Suprapubic skin (tissue), 2 donors: ENCODE measurements around the gene CAPN13.

ENCODE experiments used
- EP300 ChIP-seq: sonication (generic); formaldehyde crosslinking; IDR thresholded peaks from one replicate; pipeline ENCODE4 v1.6.1; 2017; ENCODE audit warnings: antibody characterized with exemption
- POLR2A ChIP-seq, 2 donors: fragments of 450-650 bp; IDR thresholded peaks; one replicate each; pipeline ENCODE4 v1.6.1; 2017; ENCODE audit warnings: antibody characterized with exemption in 2 of 2, mild to moderate bottlenecking in 2 of 2, moderate library complexity in 2 of 2

GRCh38 chr2:30803281-30803680 lies 4.0 kb downstream of the CAPN13 start:
- TF ChIP-seq POLR2A (IDR thresholded peaks at IDR 0.05): no peak
- no peak for TF ChIP-seq EP300
